Suprapubic skin (tissue), 4 donors: ENCODE results near the gene CD96. TPM values are rescaled to one million over a fixed set of nuclear protein-coding genes. Genes with fewer than 3 reads are reported as not detected.

ENCODE experiments used
- DNase-seq, 2 donors: peaks; one replicate each; pipeline ENCODE4 v3.0.0-alpha.2; 2019; ENCODE audit warnings: low spot score in 2 of 2
- H3K27ac ChIP-seq: fragments of 200-600 bp; sonication (generic); one replicate; pipeline ENCODE4 v1.5.1; 2019
- H3K27me3 ChIP-seq: fragments of 200-600 bp; sonication (generic); one replicate; pipeline ENCODE4 v1.5.1; 2019
- H3K36me3 ChIP-seq: fragments of 200-600 bp; sonication (generic); one replicate; pipeline ENCODE4 v1.5.1; 2019
- H3K4me1 ChIP-seq: fragments of 200-600 bp; sonication (generic); one replicate; pipeline ENCODE4 v1.5.1; 2019
- H3K4me3 ChIP-seq: fragments of 200-600 bp; sonication (generic); one replicate; pipeline ENCODE4 v1.5.1; 2019; ENCODE audit warnings: mild to moderate bottlenecking
- H3K9me3 ChIP-seq: fragments of 200-600 bp; sonication (generic); one replicate; pipeline ENCODE4 v1.5.1; 2019
- CTCF ChIP-seq, 2 donors: fragments of 200-600 bp in 1 of 2; fragments of 450-650 bp in 1 of 2; sonication (generic) in 1 of 2; IDR thresholded peaks; one replicate each; pipeline ENCODE4 v1.5.1; 2016 to 2019; ENCODE audit warnings: antibody characterized with exemption in 2 of 2, mild to moderate bottlenecking in 1 of 2, moderate library complexity in 1 of 2
- EP300 ChIP-seq: sonication (generic); formaldehyde crosslinking; IDR thresholded peaks from one replicate; pipeline ENCODE4 v1.6.1; 2017; ENCODE audit warnings: antibody characterized with exemption
- POLR2A ChIP-seq, 2 donors: fragments of 450-650 bp; IDR thresholded peaks; one replicate each; pipeline ENCODE4 v1.6.1; 2017; ENCODE audit warnings: antibody characterized with exemption in 2 of 2, mild to moderate bottlenecking in 2 of 2, moderate library complexity in 2 of 2
- POLR2AphosphoS5 ChIP-seq, 3 donors: sonication (generic); formaldehyde crosslinking; IDR thresholded peaks; one replicate each; pipeline ENCODE4 v1.6.1; 2017; ENCODE audit warnings: antibody characterized with exemption in 3 of 3
- WGBS: methylation state at CpG from one replicate; pipeline ENCODE4 v1.1.5; 2018; 5-methylcytosine and 5-hydroxymethylcytosine counted together
- total RNA-seq, 4 donors: library from RNA; depleted of rRNA; stranded (reverse); fragments of >200 nt; gene quantifications; one replicate each; pipeline ENCODE4 v1.1.0, GENCODE V29; 2016

Gene CD96
- total RNA-seq, 4 donors from 2014 or later, result 0.49 to 0.56 (median 0.55) TPM; not detected in 1

GRCh38 chr3:111598139-111598538, 56.1 kb downstream of the CD96 start:
- Histone ChIP-seq H3K4me3 (no peak overlapping the region), H3K36me3 (no peaks in the 10 kb centered on the region), H3K27me3 (no peaks in the 10 kb centered on the region), H3K4me1 (peaks cover 9% of the 10 kb centered on the region), H3K27ac (no peak overlapping the region), H3K9me3 (no peaks in the 10 kb centered on the region)
- 13% methylated on average over 1 of the region's 1 CpG for WGBS
- DNase-seq, result no peak
- TF ChIP-seq EP300, result no peak
- TF ChIP-seq CTCF (IDR thresholded peaks at IDR 0.05), result no peak
- TF ChIP-seq POLR2AphosphoS5 (IDR thresholded peaks at IDR 0.05), result no peak
- TF ChIP-seq POLR2A (IDR thresholded peaks at IDR 0.05), result no peak

- TF ChIP-seq CTCF (IDR thresholded peaks at IDR 0.05) (no peak), POLR2AphosphoS5 (IDR thresholded peaks at IDR 0.05) (no peak), EP300 (no peak), POLR2A (IDR thresholded peaks at IDR 0.05) (no peak)
- no peak overlapping the region for H3K27ac ChIP-seq
- WGBS, result 42% methylated on average over 2 of the region's 2 CpGs
Measured at GRCh38 chr3:111598552-111598951, 56.6 kb downstream of the CD96 start.

GRCh38 chr3:111601810-111602209, 59.8 kb downstream of the CD96 start:
- Histone ChIP-seq H3K27me3 (no peaks in the 10 kb centered on the region), H3K4me1 (no peaks in the 10 kb centered on the region), H3K36me3 (no peaks in the 10 kb centered on the region), H3K4me3 (no peak overlapping the region), H3K9me3 (no peaks in the 10 kb centered on the region), H3K27ac (no peak overlapping the region)
- DNase-seq, result no peak
- 81% methylated on average over 4 of the region's 4 CpGs for WGBS
- TF ChIP-seq EP300 (no peak), POLR2A (IDR thresholded peaks at IDR 0.05) (no peak), POLR2AphosphoS5 (IDR thresholded peaks at IDR 0.05) (no peak), CTCF (IDR thresholded peaks at IDR 0.05) (no peak)

More at GRCh38 chr3:111598552-111598951, 56.6 kb downstream of the CD96 start:
- Histone ChIP-seq H3K36me3 (no peaks in the 10 kb centered on the region), H3K9me3 (no peaks in the 10 kb centered on the region), H3K27me3 (no peaks in the 10 kb centered on the region), H3K4me1 (peaks cover 9% of the 10 kb centered on the region), H3K4me3 (no peak overlapping the region)
- DNase-seq, result no peak

- H3K36me3 ChIP-seq, result no peaks in the 10 kb centered on the region
- TF ChIP-seq EP300, result no peak
- TF ChIP-seq CTCF (IDR thresholded peaks at IDR 0.05), result no peak
- no peak for TF ChIP-seq POLR2A (IDR thresholded peaks at IDR 0.05)
- no peak for TF ChIP-seq POLR2AphosphoS5 (IDR thresholded peaks at IDR 0.05)
- no peaks in the 10 kb centered on the region for H3K4me1 ChIP-seq
- H3K27me3 ChIP-seq, result no peaks in the 10 kb centered on the region
- no peak for DNase-seq
- H3K9me3 ChIP-seq, result no peaks in the 10 kb centered on the region
- no peak overlapping the region for H3K4me3 ChIP-seq
- 96% methylated on average over 1 of the region's 1 CpG for WGBS
- H3K27ac ChIP-seq, result no peak overlapping the region
Measured at GRCh38 chr3:111603679-111604078, 61.7 kb downstream of the CD96 start.

GRCh38 chr3:111604119-111604518, 62.1 kb downstream of the CD96 start:
- no peak for DNase-seq
- H3K27ac ChIP-seq, result no peak overlapping the region
- no peaks in the 10 kb centered on the region for H3K27me3 ChIP-seq
- H3K9me3 ChIP-seq, result no peaks in the 10 kb centered on the region
- no peak overlapping the region for H3K4me3 ChIP-seq
- no peak for TF ChIP-seq POLR2AphosphoS5 (IDR thresholded peaks at IDR 0.05)
- no peak for TF ChIP-seq CTCF (IDR thresholded peaks at IDR 0.05)
- no peak for TF ChIP-seq POLR2A (IDR thresholded peaks at IDR 0.05)
- TF ChIP-seq EP300, result no peak
- H3K4me1 ChIP-seq, result no peaks in the 10 kb centered on the region
- WGBS, result 61% methylated on average over 2 of the region's 2 CpGs
- H3K36me3 ChIP-seq, result no peaks in the 10 kb centered on the region
